ENCODE measurements around the gene DENND4C. TPM values are rescaled to one million over a fixed set of nuclear protein-coding genes. Genes with fewer than 3 reads are reported as not detected.

DENND4C gene
- total RNA-seq, 1 donor from 2014 or later = 41.5 TPM

DNA sequence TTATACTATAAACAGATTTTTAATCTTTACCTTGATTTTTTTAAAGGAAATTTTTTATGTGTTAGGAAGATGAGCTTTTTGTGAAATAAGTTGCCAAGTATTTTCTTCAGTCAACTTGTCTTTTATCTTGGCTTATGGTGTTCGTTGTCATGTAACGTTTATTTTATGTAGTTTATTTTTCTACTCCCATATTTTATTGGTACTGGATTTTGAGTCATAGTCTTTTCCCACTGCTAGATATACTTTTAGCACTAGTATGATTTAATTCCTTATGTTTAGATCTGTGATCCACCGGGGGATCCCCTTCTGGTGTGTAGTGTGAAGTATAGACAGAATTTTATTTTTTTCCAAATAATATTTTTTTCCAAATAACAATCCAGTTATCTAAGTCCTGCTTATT lies 54.2 kb downstream of the DENND4C start:
- DNase-seq (ENCODE audit: low spot score in 2 of 2) = no peak

DNA sequence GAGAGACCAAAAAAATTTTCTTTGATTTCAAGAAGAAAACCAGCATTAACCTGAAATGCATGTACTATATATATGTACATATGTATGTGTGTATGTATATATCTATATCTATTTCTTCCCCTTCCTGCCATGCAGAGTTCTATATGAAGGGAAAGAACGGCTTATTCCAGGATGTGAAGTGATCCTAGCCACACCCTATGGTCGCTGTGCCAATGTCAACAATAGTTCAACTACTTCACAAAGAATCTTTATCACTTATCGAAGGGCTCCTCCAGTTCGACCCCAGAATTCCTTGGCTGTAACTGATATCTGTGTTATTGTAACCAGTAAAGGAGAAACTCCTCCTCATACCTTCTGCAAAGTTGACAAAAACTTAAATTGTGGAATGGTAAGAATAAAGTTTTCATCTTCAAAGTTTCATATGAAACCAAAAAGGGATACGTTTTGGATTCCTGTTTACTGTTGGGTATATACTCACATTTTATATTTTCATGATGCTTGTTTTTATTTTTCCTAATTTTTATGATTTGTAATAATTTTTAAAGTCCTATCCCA lies 56.2 kb downstream of the DENND4C start:
- TF ChIP-seq, protein P1, sequence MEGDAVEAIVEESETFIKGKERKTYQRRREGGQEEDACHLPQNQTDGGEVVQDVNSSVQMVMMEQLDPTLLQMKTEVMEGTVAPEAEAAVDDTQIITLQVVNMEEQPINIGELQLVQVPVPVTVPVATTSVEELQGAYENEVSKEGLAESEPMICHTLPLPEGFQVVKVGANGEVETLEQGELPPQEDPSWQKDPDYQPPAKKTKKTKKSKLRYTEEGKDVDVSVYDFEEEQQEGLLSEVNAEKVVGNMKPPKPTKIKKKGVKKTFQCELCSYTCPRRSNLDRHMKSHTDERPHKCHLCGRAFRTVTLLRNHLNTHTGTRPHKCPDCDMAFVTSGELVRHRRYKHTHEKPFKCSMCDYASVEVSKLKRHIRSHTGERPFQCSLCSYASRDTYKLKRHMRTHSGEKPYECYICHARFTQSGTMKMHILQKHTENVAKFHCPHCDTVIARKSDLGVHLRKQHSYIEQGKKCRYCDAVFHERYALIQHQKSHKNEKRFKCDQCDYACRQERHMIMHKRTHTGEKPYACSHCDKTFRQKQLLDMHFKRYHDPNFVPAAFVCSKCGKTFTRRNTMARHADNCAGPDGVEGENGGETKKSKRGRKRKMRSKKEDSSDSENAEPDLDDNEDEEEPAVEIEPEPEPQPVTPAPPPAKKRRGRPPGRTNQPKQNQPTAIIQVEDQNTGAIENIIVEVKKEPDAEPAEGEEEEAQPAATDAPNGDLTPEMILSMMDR (IDR thresholded peaks at IDR 0.05) = no peak
- Histone ChIP-seq H3K4me1 (peaks cover 0 to 3% of the 10 kb centered on the region in 2 donors), H3K36me3 (peaks cover 14 to 24% of the 10 kb centered on the region in 2 donors), H3K4me3 (no peak overlapping the region), H3K27ac (no peak overlapping the region), H3K9me3 (no peaks in the 10 kb centered on the region), H3K27me3 (no peaks in the 10 kb centered on the region)
- intact Hi-C loops (cut with DNase I) = loop anchor here (10.0 kb wide), 1 partner anchor 52 kb away; the partner anchor contains the start of gene DENND4C
- DNase-seq (ENCODE audit: low spot score in 2 of 2) = no peak

More for the DNA sequence above, 54.2 kb downstream of the DENND4C start:
- Histone ChIP-seq H3K4me1 (peaks cover 0 to 3% of the 10 kb centered on the region in 2 donors), H3K27ac (no peak overlapping the region), H3K4me3 (no peak overlapping the region), H3K9me3 (no peaks in the 10 kb centered on the region), H3K27me3 (no peaks in the 10 kb centered on the region), H3K36me3 (peaks cover 4 to 7% of the 10 kb centered on the region in 2 donors)
- intact Hi-C loops (cut with DNase I) = loop anchor here (10.0 kb wide), 1 partner anchor 50 kb away; the partner anchor contains the start of gene DENND4C
- TF ChIP-seq, protein P1 (IDR thresholded peaks at IDR 0.05) = no peak

DNA sequence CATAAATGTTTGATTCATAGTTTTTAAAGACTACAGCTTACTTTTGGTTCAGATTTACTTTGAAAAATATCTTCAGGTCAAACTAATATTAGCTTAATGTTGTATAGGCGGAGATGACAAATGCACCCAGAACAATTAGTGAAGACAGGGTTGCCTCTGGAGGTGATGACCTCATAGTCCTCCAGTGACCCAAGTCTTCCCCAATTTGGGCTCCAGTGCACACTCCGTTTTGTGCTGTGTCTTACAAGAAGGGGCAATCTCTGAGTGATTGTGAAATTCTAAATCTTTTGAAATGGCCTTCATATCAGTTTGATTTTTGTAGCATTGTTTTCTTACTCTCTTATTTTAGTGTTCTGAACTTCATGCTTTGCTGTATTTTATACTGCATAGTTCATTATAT lies 57.6 kb downstream of the DENND4C start:
- Histone ChIP-seq H3K36me3 (peaks cover 22 to 32% of the 10 kb centered on the region in 2 donors), H3K9me3 (no peaks in the 10 kb centered on the region), H3K27ac (no peak overlapping the region), H3K27me3 (no peaks in the 10 kb centered on the region), H3K4me1 (peaks cover 0 to 3% of the 10 kb centered on the region in 2 donors), H3K4me3 (no peak overlapping the region)
- no peak for DNase-seq (ENCODE audit: low spot score in 2 of 2)
- intact Hi-C loops (cut with DNase I) = loop anchor here (10.0 kb wide), 1 partner anchor 53 kb away; the partner anchor contains the start of gene DENND4C
- TF ChIP-seq, protein P1 (IDR thresholded peaks at IDR 0.05) = no peak

DNA sequence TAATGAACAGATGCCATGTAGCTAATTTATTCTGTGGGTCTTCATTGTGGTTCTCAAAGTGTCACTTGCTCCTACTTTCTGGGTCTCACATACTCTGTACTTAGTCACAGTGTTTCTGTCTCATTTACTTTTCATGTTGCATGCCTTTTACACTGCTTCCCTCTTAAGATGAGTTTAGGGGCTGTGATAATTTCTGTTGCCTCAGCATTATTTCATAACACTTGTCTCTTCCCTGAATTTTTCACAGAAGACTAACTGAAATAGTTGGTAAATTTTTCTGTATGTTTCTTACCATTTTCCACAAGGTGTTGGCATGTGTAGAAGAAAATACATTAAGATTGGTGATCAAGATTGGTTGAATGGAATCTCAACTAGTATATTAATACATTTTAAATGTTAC lies 59.6 kb downstream of the DENND4C start:
- TF ChIP-seq, protein P1 (IDR thresholded peaks at IDR 0.05) = no peak
- no peak overlapping the region for H3K4me3 ChIP-seq
- no peak for DNase-seq (ENCODE audit: low spot score in 2 of 2)
- peaks cover 0 to 3% of the 10 kb centered on the region in 2 donors for H3K4me1 ChIP-seq
- intact Hi-C loops (cut with DNase I) = no loop called here
- no peaks in the 10 kb centered on the region for H3K9me3 ChIP-seq
- peaks cover 22 to 38% of the 10 kb centered on the region in 2 donors for H3K36me3 ChIP-seq
- H3K27me3 ChIP-seq = no peaks in the 10 kb centered on the region
- no peak overlapping the region for H3K27ac ChIP-seq

DNA sequence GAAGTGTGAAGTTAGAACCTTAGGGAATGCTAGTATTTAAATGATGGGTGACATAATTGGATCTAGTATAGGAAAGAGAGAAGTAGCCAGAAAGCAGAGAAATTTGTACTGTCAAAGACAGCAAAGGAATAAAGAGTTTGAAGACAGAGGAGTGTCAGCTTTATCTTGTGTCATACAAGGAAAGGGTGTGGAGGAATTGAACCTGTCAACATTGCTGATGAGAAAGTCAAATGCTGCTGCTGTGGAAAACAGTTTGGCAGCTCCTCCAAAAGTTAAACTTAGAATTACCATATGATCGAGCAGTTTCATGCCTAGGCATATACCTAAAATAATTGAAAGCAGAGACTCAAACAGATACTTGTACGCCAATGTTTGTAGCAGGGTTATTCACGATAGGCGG lies 63.7 kb downstream of the DENND4C start:
- Histone ChIP-seq H3K36me3 (peaks cover 19 to 53% of the 10 kb centered on the region in 2 donors), H3K27me3 (no peaks in the 10 kb centered on the region), H3K4me3 (no peak overlapping the region), H3K9me3 (no peaks in the 10 kb centered on the region), H3K27ac (no peak overlapping the region), H3K4me1 (no peaks in the 10 kb centered on the region)
- intact Hi-C loops (cut with DNase I) = no loop called here
- TF ChIP-seq, protein P1 (IDR thresholded peaks at IDR 0.05) = no peak
- DNase-seq (ENCODE audit: low spot score in 2 of 2) = no peak

All from ascending aorta (tissue), 2 donors.